Hematopoietic multipotent progenitor cell treated with erythropoietin and hydrocortisone succinate and interleukin-3 and kit ligand, for 4 days (in vitro differentiated cells): ENCODE data around the gene NME2.
A peak's percentile ranks its signal among the peaks of the same experiment; 100 is the strongest.
"Not testable (repeated sequence)": the region's sequence is repeated elsewhere in the genome, so short reads cannot be mapped to it uniquely, and the experiment has no call there.

Experiments used
- DNase-seq: peaks from one replicate; pipeline ENCODE4 v3.0.0-alpha.2; 2015

NME2 gene

DNA sequence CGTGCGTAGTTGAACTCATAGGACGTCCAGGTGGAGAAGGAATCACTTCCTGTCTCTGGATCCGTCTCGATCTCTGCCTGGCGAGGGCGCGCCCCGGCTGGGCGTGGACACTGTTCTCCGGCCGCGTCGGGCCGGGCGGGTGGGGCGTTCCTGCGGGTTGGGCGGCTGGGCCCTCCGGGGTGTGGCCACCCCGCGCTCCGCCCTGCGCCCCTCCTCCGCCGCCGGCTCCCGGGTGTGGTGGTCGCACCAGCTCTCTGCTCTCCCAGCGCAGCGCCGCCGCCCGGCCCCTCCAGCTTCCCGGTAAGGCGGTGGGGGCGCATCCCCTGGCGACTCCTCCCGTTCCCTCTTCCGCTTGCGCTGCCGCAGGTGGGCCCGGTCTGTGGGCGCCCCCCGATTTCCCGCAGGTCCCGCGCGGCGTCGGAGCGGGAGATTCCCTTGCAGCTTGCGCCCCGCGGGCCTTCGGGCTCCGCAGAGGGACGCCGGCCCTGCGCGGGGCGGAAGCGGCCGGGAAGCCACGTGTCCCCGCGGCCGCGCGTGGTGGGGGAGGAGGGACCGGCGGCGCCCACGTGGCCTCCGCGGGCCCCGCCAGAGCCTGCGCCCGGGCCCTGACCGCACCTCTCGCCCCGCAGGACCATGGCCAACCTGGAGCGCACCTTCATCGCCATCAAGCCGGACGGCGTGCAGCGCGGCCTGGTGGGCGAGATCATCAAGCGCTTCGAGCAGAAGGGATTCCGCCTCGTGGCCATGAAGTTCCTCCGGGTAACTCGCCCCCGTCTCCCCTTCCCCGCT lies at the start of gene NME2:
Gene NME2, plus strand, starts transcription at position 214 of the 789 bp plus-strand sequence. Its CDS starts 420 bp downstream, at position 634.
- DNase-seq: peak; percentile 94

- peak; percentile 65 for DNase-seq
Measured at GRCh38 chr17:51118330-51119195, 47.6 kb upstream of the NME2 start.

DNA sequence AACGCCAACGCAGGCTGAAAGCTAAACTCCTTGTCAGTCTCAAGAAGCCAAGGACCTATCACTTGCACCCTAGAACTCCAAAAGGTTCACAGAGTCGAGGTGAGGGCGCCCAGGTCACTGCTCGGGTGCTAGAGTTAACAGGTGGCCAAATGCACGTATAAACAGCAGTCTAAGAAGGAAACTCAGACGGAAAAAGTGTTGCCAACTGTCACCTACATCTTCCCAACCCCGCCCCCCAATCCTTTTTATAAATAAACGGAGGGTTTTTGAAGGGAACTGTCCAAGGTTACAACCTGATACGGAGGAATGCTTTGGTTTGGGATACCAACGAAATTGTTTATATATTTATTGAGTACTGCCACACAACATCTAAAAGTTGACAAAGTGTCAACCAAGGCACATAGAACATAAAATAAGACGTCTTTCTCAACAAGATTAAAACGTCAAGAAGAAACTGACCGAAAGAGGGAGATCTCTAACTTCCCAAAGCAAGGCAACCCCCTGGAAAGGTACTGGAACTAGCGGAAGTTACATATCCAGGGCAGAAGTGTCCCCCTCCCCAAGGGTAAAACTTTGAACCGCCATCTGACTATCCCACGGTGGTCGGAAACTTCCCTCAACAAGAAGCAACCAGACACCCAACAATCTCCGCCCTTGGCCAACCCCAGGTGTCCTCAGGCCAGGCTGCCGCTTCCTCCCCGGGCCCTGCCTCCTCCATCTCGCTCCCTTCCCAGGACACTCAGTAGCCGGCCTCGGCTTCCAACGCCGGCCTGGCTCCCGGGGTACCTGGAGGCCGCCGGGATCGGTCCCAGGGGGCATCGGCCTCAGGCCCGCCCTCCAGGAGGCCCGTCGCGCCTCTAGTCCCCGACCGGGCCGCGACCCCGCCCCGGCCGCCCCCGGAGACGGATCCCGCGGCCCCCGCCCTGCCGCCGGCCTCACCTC lies 46.5 kb upstream of the NME2 start:
- peak; percentile 73 for DNase-seq

DNA sequence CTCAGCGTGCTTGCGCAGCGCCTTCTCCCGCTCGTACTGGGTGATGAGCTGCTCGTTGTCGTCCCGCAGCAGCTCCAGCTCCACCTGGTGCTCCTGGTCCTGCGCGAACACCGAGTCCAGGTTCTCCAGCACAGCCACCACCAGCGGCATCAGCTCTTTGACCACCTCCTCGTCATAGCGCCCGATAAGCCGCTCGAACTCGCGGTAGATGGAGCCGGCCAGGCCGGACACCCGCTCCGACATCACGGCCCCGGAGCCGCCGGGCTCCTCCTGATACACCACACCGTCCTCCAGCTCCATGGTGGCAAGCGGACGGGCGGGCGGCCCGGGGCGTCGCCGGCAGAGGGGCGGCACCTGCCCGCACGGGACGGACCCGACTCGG lies 45.9 kb upstream of the NME2 start:
- peak; percentile 57 for DNase-seq

- peak; percentile 98 for DNase-seq
Measured at GRCh38 chr17:51120739-51121619, 45.2 kb upstream of the NME2 start, which contains the start of gene SPAG9. Gene SPAG9, minus strand, starts transcription at chr17:51120868. Its CDS starts 212 bp downstream, at chr17:51120656.

- peak; percentile 96 for DNase-seq
Measured at GRCh38 chr17:51121620-51122472, 44.4 kb upstream of the NME2 start.

DNA sequence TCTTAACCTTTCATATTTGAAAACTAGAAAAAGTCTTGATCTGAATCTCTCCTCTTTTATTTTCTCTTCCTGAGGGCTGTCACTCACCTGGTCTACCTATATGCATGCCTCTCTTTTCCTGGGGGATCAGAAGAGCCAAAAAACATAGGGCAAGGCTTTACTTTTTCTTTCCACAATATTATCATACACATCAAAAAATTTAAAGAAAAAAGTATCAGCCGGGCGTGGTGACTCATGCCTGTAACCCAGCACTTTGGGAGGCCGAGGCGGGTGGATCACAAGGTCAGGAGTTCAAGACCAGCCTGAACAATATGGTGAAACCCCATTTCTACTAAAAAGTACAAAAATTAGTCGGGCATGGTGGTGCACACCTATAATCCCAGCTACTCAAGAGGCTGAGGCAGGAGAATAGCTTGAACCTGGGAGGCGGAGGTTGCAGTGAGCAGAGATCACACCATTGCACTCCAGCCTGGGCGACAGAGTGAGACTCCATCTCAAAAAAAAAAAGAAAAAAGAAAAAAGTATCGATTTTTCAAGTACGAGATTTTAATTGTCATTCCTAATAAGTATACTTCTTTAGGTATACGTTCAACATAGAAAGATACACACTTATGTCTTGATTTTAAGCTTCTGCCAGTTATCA lies 43.6 kb upstream of the NME2 start:
- DNase-seq: not testable (repeated sequence)

DNA sequence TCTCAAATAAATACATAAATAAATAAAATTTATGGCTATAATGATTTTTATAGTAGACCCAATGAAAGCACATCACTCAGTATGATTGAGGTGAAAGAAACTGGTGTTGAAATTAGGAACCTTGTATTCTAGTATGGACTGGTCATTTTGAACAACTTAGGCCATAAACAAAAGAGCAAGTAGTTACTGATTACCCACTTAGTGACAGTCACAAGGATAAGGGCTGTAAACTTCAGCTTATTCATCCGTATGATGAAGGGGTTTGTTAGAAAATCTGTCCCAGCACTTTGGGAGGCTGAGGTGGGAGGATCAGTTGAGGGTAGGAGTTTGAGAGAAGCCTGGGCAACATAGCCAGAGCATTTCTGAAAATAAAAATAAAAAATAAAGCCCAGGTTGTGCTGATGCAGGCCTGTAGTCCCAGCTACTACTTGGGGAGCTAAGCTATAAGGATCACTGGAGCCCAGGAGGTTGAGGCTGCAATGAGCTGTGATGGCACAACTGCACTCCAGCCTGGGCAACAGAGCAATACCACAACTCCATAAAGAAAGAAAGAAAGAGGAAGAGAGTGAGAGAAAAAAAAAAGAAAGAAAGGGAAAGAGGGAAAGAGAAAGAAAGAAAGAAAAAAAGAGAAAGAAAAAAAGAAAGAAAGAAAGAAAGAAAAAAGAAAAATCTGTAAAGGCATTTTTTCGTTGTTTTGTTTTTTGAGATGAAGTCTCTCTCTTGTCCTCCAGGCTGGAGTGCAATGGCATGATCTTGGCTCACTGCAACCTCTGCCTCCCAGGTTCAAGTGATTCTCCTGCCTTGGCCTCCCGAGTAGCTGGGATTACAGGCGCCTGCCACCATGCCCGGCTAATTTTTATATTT lies 41.3 kb upstream of the NME2 start:
- no peak for DNase-seq

DNA sequence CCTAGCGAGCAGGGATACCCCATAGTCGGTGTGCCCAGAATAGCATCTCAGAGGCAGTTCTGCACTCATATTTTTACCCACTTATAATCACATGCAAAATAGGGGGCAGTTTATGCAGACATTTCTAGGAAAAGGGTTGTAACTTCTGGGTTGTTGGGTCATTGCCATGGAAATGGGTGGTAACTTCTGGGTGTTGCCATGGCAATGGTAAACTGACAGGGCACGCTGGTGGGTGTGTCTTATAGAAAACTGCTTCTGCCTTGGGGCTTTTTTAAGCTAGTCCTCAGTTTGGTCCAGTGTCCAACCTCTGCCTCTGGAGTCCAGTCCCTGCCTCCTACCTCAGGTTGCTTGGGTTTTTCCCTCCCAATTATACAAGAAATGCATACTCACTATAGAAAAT lies 38.1 kb upstream of the NME2 start:
- peak; percentile 81 for DNase-seq

- no peak for DNase-seq
Measured at GRCh38 chr17:51132964-51133319, 33.3 kb upstream of the NME2 start.

DNA sequence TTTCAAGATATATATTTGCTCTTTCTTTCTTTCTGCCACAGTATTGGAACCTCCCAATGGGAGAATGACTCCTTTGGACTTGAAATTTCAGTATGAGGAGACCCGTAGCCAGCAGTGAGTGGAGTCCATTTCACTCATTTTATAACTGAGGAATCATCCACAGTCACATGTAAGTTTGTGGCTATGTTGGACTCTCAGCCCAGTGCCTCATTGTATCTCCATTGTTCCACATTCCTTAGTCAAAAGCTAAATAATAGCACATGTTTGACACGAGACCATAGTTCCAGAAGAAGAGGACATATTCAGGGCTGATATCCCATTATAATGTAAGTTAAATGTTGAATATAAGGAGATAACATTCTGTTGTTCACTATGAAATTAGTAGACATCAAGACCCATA lies 32.8 kb upstream of the NME2 start:
- no peak for DNase-seq

- no peak for DNase-seq
Measured at GRCh38 chr17:51135956-51136355, 30.3 kb upstream of the NME2 start.

DNA sequence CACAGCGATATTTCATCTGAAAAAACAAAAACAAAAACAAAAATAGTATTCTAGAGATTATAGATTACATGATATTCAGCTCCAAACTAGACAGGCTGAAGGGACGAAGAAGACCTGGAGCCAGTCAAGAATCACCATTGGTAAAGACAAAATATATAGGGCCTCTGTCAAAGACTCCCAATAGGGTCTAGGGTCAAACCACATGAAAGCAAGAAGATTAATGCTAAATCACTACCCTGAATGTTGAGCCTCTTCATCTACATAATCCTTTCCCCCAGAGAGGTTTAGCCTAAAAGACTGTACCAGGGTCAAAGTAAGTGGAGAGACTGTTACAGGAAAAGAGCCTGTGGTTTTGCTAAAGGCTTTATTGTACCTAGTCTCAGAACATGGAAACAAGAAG lies 23.6 kb upstream of the NME2 start:
- no peak for DNase-seq

DNA sequence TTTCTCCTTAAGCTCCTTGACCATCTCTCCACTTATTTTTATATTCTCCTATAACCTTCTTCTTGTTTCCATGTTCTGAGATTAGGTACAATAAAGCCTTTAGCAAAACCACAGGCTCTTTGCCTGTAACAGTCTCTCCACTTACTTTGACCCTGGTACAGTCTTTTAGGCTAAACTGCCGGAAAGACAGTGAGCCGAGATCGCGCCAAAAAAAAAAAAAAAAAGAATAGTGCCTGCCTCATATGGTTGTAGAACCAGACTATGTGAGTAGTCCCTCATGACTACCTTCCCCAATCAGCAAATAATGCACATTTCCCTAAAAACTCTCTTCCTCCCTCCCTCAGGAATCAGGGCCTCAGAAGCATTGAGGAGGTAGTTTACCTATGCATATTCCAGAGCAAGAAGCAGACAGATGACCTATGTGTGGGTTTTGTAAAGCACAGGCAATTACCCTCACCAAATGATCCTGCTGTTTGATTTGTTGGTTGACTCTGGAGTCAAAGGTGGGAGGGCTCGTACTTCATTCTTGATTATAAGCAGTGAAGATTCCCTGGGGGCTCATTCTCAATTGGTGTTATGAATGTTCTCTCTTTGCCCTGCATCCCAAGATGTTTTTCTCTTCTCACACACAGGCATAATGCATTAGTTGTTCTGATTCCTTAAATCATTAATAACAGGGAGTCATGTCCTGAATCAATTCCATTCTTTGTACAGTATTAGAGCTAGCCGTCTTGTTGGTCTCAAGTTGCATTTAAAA lies 21.8 kb upstream of the NME2 start:
- no peak for DNase-seq

GRCh38 chr17:51147650-51148049 lies 18.6 kb upstream of the NME2 start:
- no peak for DNase-seq

DNA sequence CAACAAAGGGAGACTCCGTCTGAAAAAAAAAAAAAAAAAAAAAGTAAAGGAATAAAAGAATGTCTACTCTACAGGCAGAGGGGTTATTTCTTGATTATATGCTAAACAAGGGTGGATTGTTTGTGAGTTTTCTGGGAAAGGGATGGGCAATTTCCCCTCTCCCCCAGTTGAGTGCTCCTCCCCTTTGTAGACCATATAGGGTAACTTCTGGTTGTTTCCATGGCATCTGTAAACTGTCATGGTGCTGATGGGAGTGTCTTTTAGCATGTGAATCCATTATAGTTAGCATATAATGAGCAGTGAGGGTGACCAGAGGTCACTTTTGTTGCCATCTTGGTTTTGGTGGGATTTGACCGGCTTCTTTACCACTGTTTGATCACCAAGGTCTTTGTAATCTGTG lies 17.0 kb upstream of the NME2 start:
- no peak for DNase-seq

GRCh38 chr17:51150932-51151331 lies 15.3 kb upstream of the NME2 start:
- DNase-seq: no peak

- no peak for DNase-seq
Measured at GRCh38 chr17:51152766-51153209, 13.4 kb upstream of the NME2 start.
